ENCODE data around the gene YY1.
"Not testable (repeated sequence)": the region's sequence is repeated elsewhere in the genome, so short reads cannot be mapped to it uniquely, and the experiment has no call there.

Gene YY1

GRCh38 chr14:100285913-100286400, 47.0 kb downstream of the YY1 start:
- TF ChIP-seq, protein P1, sequence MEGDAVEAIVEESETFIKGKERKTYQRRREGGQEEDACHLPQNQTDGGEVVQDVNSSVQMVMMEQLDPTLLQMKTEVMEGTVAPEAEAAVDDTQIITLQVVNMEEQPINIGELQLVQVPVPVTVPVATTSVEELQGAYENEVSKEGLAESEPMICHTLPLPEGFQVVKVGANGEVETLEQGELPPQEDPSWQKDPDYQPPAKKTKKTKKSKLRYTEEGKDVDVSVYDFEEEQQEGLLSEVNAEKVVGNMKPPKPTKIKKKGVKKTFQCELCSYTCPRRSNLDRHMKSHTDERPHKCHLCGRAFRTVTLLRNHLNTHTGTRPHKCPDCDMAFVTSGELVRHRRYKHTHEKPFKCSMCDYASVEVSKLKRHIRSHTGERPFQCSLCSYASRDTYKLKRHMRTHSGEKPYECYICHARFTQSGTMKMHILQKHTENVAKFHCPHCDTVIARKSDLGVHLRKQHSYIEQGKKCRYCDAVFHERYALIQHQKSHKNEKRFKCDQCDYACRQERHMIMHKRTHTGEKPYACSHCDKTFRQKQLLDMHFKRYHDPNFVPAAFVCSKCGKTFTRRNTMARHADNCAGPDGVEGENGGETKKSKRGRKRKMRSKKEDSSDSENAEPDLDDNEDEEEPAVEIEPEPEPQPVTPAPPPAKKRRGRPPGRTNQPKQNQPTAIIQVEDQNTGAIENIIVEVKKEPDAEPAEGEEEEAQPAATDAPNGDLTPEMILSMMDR (IDR thresholded peaks at IDR 0.05; ENCODE audit: low read depth, low read length, missing control alignments) = no peak
- no peak for DNase-seq (ENCODE audit: low read depth)
- peak overlapping the region; percentile 62 for H3K4me3 ChIP-seq (ENCODE audit: low read depth, low read length)

- TF ChIP-seq, protein P1 (IDR thresholded peaks at IDR 0.05; ENCODE audit: low read depth, low read length, missing control alignments) = no peak
- no peak for DNase-seq (ENCODE audit: low read depth)
- H3K4me3 ChIP-seq (ENCODE audit: low read depth, low read length) = no peak overlapping the region
These were observed 47.7 kb downstream of the YY1 start for GRCh38 chr14:100286484-100287191.

DNA sequence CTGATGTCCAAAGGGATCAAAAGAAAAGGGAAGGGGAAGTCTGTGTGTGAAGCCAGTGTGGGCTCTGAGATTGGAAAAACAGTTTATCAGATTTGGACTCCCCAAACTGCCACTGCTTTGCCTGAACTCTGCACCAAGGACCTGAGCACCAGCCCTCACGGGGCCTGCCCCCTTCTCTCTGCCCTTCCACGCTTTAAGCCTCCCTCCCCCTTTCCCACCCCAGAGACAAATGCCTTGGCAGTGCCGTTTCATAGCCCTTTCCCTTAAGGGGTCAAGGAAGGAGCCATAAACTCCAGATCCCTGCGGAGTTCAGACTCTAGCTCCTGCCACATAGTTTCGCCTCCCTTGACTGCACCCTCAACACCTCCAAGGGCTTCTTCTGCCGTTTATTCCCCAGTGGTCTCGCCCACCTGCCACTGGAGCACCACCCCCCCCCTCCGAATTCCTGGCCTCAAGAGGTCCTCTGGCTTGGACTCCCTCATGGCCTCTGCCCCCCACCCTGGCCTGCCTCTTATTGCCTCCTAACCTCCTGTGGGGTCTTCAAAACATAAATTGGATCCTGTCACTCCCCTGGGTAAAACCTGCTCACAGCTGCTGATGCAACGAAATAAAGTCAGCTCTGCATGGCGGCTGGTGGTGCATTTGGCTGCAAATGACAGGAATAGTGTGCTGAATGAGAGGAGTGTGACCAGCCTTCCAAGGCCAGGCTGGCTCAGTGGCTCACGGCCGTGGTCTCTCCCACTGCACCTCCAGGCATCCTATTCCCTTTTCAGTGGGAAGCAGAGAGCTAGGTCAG, 48.5 kb downstream of the YY1 start:
- no peak overlapping the region for H3K4me3 ChIP-seq (ENCODE audit: low read depth, low read length)
- DNase-seq (ENCODE audit: low read depth) = no peak
- TF ChIP-seq, protein P1 (IDR thresholded peaks at IDR 0.05; ENCODE audit: low read depth, low read length, missing control alignments) = no peak

DNA sequence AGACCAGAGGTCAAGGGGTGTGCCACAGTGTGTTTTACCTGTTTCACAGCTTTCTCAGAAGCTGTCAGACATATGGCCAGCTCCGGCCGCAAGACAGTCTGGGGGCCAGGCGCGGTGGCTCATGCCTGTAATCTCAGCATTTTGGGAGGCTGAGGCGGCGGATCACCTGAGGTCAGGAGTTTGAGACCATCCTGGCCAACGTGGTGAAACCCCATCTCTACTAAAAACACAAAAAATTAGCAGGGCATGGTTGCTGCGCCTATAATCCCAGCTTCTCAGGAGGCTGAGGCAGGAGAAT, 49.0 kb downstream of the YY1 start:
- not testable (repeated sequence) for H3K4me3 ChIP-seq (ENCODE audit: low read depth, low read length); DNase-seq (ENCODE audit: low read depth)

GRCh38 chr14:100288382-100289185, 49.6 kb downstream of the YY1 start:
- no peak overlapping the region for H3K4me3 ChIP-seq (ENCODE audit: low read depth, low read length)
- DNase-seq (ENCODE audit: low read depth) = no peak
- TF ChIP-seq, protein P1 (IDR thresholded peaks at IDR 0.05; ENCODE audit: low read depth, low read length, missing control alignments) = no peak

- DNase-seq (ENCODE audit: low read depth) = no peak
- no peak overlapping the region for H3K4me3 ChIP-seq (ENCODE audit: low read depth, low read length)
- TF ChIP-seq, protein P1 (IDR thresholded peaks at IDR 0.05; ENCODE audit: low read depth, low read length, missing control alignments) = no peak
These were observed 51.1 kb downstream of the YY1 start for GRCh38 chr14:100289916-100290606.
